ENCODE results near the gene NFIB.

The NFIB gene

GRCh38 chr9:14301583-14302021 is 12.3 kb downstream of the NFIB start:
- TF ChIP-seq CTCF (IDR thresholded peaks at IDR 0.05; ENCODE audit: insufficient read depth, low read length, missing control alignments), result no peak
- POLR2A ChIA-PET, result no interaction called here
- H3K4me3 ChIP-seq (ENCODE audit: low read depth, low read length), result no peak overlapping the region
- no peak for DNase-seq (ENCODE audit: low read depth, low spot score)
- CTCF ChIA-PET, result no interaction called here

GRCh38 chr9:14301006-14301405 is 12.9 kb downstream of the NFIB start:
- DNase-seq (ENCODE audit: low read depth, low spot score), result no peak
- ChIA-PET CTCF (no interaction called here), POLR2A (no interaction called here)
- TF ChIP-seq CTCF (IDR thresholded peaks at IDR 0.05; ENCODE audit: insufficient read depth, low read length, missing control alignments), result no peak
- no peak overlapping the region for H3K4me3 ChIP-seq (ENCODE audit: low read depth, low read length)

- POLR2A ChIA-PET, result no interaction called here
- DNase-seq (ENCODE audit: low read depth, low spot score), result no peak
- H3K4me3 ChIP-seq (ENCODE audit: low read depth, low read length), result no peak overlapping the region
- TF ChIP-seq CTCF (IDR thresholded peaks at IDR 0.05; ENCODE audit: insufficient read depth, low read length, missing control alignments), result no peak
- CTCF ChIA-PET, result no interaction called here
These were observed 13.4 kb downstream of the NFIB start for GRCh38 chr9:14300588-14300987.

- no peak for TF ChIP-seq CTCF (IDR thresholded peaks at IDR 0.05; ENCODE audit: insufficient read depth, low read length, missing control alignments)
- POLR2A ChIA-PET, result no interaction called here
- no peak for DNase-seq (ENCODE audit: low read depth, low spot score)
- no peak overlapping the region for H3K4me3 ChIP-seq (ENCODE audit: low read depth, low read length)
- CTCF ChIA-PET, result no interaction called here
These were observed 13.9 kb downstream of the NFIB start for GRCh38 chr9:14300040-14300439.

GRCh38 chr9:14298601-14299022 is 15.3 kb downstream of the NFIB start:
- H3K4me3 ChIP-seq (ENCODE audit: low read depth, low read length), result no peak overlapping the region
- no peak for DNase-seq (ENCODE audit: low read depth, low spot score)
- no peak for TF ChIP-seq CTCF (IDR thresholded peaks at IDR 0.05; ENCODE audit: insufficient read depth, low read length, missing control alignments)
- POLR2A ChIA-PET, result no interaction called here
- CTCF ChIA-PET, result no interaction called here

GRCh38 chr9:14296495-14297113 is 17.3 kb downstream of the NFIB start:
- ChIA-PET CTCF (no interaction called here), POLR2A (no interaction called here)
- H3K4me3 ChIP-seq (ENCODE audit: low read depth, low read length), result no peak overlapping the region
- no peak for DNase-seq (ENCODE audit: low read depth, low spot score)
- TF ChIP-seq CTCF (IDR thresholded peaks at IDR 0.05; ENCODE audit: insufficient read depth, low read length, missing control alignments), result no peak

Data from AG04449 (cell line).